GM18858 (cell line): ENCODE measurements around the gene RAB44.

ENCODE experiments used
- ATAC-seq: cut with Tn5 transposase; IDR thresholded peaks from one replicate; pipeline ENCODE4 v1.9.1; 2021; ENCODE audit not compliant: unreplicated experiment

RAB44 gene

GRCh38 chr6:36666826-36667591 is 30.6 kb upstream of the RAB44 start:
- no peak for ATAC-seq

- ATAC-seq, result no peak
Observed at GRCh38 chr6:36668591-36668990, 29.0 kb upstream of the RAB44 start.

- no peak for ATAC-seq
Observed at GRCh38 chr6:36669002-36669401, 28.6 kb upstream of the RAB44 start.

- no peak for ATAC-seq
Observed at GRCh38 chr6:36670271-36670670, 27.4 kb upstream of the RAB44 start.

GRCh38 chr6:36671687-36672375 is 25.8 kb upstream of the RAB44 start:
- ATAC-seq, result no peak

- no peak for ATAC-seq
Observed at GRCh38 chr6:36673882-36674281, 23.7 kb upstream of the RAB44 start.

- no peak for ATAC-seq
Observed at GRCh38 chr6:36674942-36675341, 22.7 kb upstream of the RAB44 start.

GRCh38 chr6:36676141-36677058 is 21.2 kb upstream of the RAB44 start:
- ATAC-seq, result no peak

- ATAC-seq, result no peak
Observed at GRCh38 chr6:36677059-36677749, 20.4 kb upstream of the RAB44 start.

- no peak for ATAC-seq
Observed at GRCh38 chr6:36677753-36678487, 19.7 kb upstream of the RAB44 start.

- peak; percentile 31 for ATAC-seq
Observed at GRCh38 chr6:36678488-36679042, 19.1 kb upstream of the RAB44 start, which contains the start of gene CDKN1A. Gene CDKN1A, plus strand, starts transcription at chr6:36678714. Its CDS starts 5,388 bp downstream, at chr6:36684102.

GRCh38 chr6:36679043-36679833 is 18.4 kb upstream of the RAB44 start:
- ATAC-seq, result no peak

GRCh38 chr6:36682328-36683144 is 15.1 kb upstream of the RAB44 start:
- no peak for ATAC-seq

- ATAC-seq, result no peak
Observed at GRCh38 chr6:36683145-36683655, 14.4 kb upstream of the RAB44 start.

GRCh38 chr6:36683656-36684446 is 13.8 kb upstream of the RAB44 start:
- no peak for ATAC-seq

GRCh38 chr6:36684447-36684812 is 13.2 kb upstream of the RAB44 start:
- no peak for ATAC-seq
